OCI-LY1 (cell line): Measurements from ENCODE around the gene GRM3.

ENCODE experiments used
- H2AFZ ChIP-seq: fragments of 200-600 bp; sonication (generic), shearing (Covaris generic); 2 replicates; pipeline ENCODE4 v1.6.0; 2014; ENCODE audit warnings: antibody characterized with exemption, mild to moderate bottlenecking, low read length
- H3F3A ChIP-seq: fragments of 200-600 bp; sonication (generic), shearing (Covaris generic); 2 replicates; pipeline ENCODE4 v1.6.0; 2014; ENCODE audit warnings: mild to moderate bottlenecking, antibody characterized with exemption, low read length, moderate library complexity; ENCODE audit not compliant: insufficient read depth
- H3K27ac ChIP-seq: fragments of 200-600 bp; sonication (generic); 2 replicates; pipeline ENCODE4 v1.5.1; 2014; ENCODE audit warnings: low read length, mixed run types, mild to moderate bottlenecking, low read depth; ENCODE audit not compliant: poor library complexity, severe bottlenecking
- H3K27me3 ChIP-seq: fragments of 200-600 bp; sonication (generic); 2 replicates; pipeline ENCODE4 v1.6.0; 2014; ENCODE audit warnings: antibody characterized with exemption, mild to moderate bottlenecking, low read length, moderate library complexity; ENCODE audit not compliant: insufficient read depth
- H3K36me3 ChIP-seq: fragments of 200-600 bp; sonication (generic); 2 replicates; pipeline ENCODE4 v1.6.1; 2014; ENCODE audit warnings: mild to moderate bottlenecking, antibody characterized with exemption, low read length, moderate library complexity, mixed read lengths; ENCODE audit not compliant: insufficient read depth
- H3K4me1 ChIP-seq: fragments of 200-600 bp; sonication (generic); 2 replicates; pipeline ENCODE4 v1.5.1; 2014; ENCODE audit warnings: mild to moderate bottlenecking, low read length, moderate library complexity; ENCODE audit not compliant: insufficient read depth, severe bottlenecking
- H3K4me2 ChIP-seq: fragments of 200-600 bp; sonication (generic), shearing (Covaris generic); 2 replicates; pipeline ENCODE4 v1.6.1; 2014; ENCODE audit warnings: low read length
- H3K4me3 ChIP-seq: fragments of 200-600 bp; sonication (generic); 2 replicates; pipeline ENCODE4 v1.5.1; 2014; ENCODE audit warnings: low read length, low read depth, mild to moderate bottlenecking, mixed read lengths; ENCODE audit not compliant: poor library complexity, severe bottlenecking
- H3K79me2 ChIP-seq: fragments of 200-600 bp; shearing (Covaris generic); 2 replicates; pipeline ENCODE4 v1.6.1; 2016; ENCODE audit warnings: mixed run types, low read length, mixed read lengths; ENCODE audit not compliant: insufficient read depth
- H3K9ac ChIP-seq: fragments of 200-600 bp; sonication (generic), shearing (Covaris generic); 2 replicates; pipeline ENCODE4 v1.6.1; 2014; ENCODE audit warnings: mild to moderate bottlenecking, low read length, mixed read lengths
- H3K9me2 ChIP-seq: fragments of 200-600 bp; sonication (generic), shearing (Covaris generic); 2 replicates; pipeline ENCODE4 v1.6.1; 2014; ENCODE audit warnings: low read depth, mild to moderate bottlenecking, low read length, mixed read lengths
- H3K9me3 ChIP-seq: fragments of 200-600 bp; shearing (Covaris generic); 2 replicates; pipeline ENCODE4 v1.6.1; 2014; ENCODE audit warnings: low read length, mixed read lengths
- H4K20me1 ChIP-seq: fragments of 200-600 bp; sonication (generic), shearing (Covaris generic); 2 replicates; pipeline ENCODE4 v1.6.0; 2016; ENCODE audit warnings: mild to moderate bottlenecking, low read length; ENCODE audit not compliant: insufficient read depth
- CTCF ChIP-seq: fragments of 200-600 bp; sonication (generic), shearing (Covaris generic); IDR thresholded peaks from 2 replicates; pipeline ENCODE4 v1.5.1; 2017; ENCODE audit warnings: mild to moderate bottlenecking, antibody characterized with exemption, low read length, moderate library complexity, mixed read lengths
- EZH2 ChIP-seq: fragments of 200-600 bp; sonication (generic), shearing (Covaris generic); IDR thresholded peaks from 2 replicates; pipeline ENCODE4 v1.8.0; 2017; ENCODE audit warnings: borderline replicate concordance, mixed run types, mild to moderate bottlenecking, antibody characterized with exemption, low read length, moderate library complexity, mixed read lengths

The GRM3 gene

GRCh38 chr7:86793136-86793535 is 149.4 kb downstream of the GRM3 start:
- H3K27me3 ChIP-seq = no peaks in the 10 kb centered on the region
- no peak overlapping the region for H2AFZ ChIP-seq
- no peak overlapping the region for H3K4me2 ChIP-seq
- no peak overlapping the region for H3K27ac ChIP-seq
- H4K20me1 ChIP-seq = no peaks in the 10 kb centered on the region
- TF ChIP-seq CTCF = no peak
- TF ChIP-seq EZH2 = no peak
- no peaks in the 10 kb centered on the region for H3K36me3 ChIP-seq
- no peaks in the 10 kb centered on the region for H3K4me1 ChIP-seq
- no peaks in the 10 kb centered on the region for H3K9me3 ChIP-seq
- no peaks in the 10 kb centered on the region for H3K9me2 ChIP-seq
- no peaks in the 10 kb centered on the region for H3K79me2 ChIP-seq
- no peak overlapping the region for H3K9ac ChIP-seq
- H3K4me3 ChIP-seq = no peak overlapping the region
- no peaks in the 10 kb centered on the region for H3F3A ChIP-seq

GRCh38 chr7:86814661-86815379 is 171.1 kb downstream of the GRM3 start:
- H3K27me3 ChIP-seq = no peaks in the 10 kb centered on the region
- no peak overlapping the region for H3K4me3 ChIP-seq
- H3K79me2 ChIP-seq = no peaks in the 10 kb centered on the region
- H4K20me1 ChIP-seq = no peaks in the 10 kb centered on the region
- no peaks in the 10 kb centered on the region for H3K4me1 ChIP-seq
- no peaks in the 10 kb centered on the region for H3K36me3 ChIP-seq
- H3F3A ChIP-seq = no peaks in the 10 kb centered on the region
- no peak overlapping the region for H3K9ac ChIP-seq
- H3K27ac ChIP-seq = no peak overlapping the region
- H3K4me2 ChIP-seq = no peak overlapping the region
- H3K9me3 ChIP-seq = no peaks in the 10 kb centered on the region
- TF ChIP-seq EZH2 = no peak
- TF ChIP-seq CTCF = peak; percentile 76
- no peaks in the 10 kb centered on the region for H3K9me2 ChIP-seq
- no peak overlapping the region for H2AFZ ChIP-seq

GRCh38 chr7:86815556-86815955 is 171.8 kb downstream of the GRM3 start:
- TF ChIP-seq CTCF (no peak), EZH2 (no peak)
- H3K9me3 ChIP-seq = no peaks in the 10 kb centered on the region

More at GRCh38 chr7:86815556-86815955, 171.8 kb downstream of the GRM3 start:
- Histone ChIP-seq H3K4me1 (no peaks in the 10 kb centered on the region), H3K9me2 (no peaks in the 10 kb centered on the region), H3K4me3 (no peak overlapping the region), H2AFZ (no peak overlapping the region), H3F3A (no peaks in the 10 kb centered on the region), H3K27me3 (no peaks in the 10 kb centered on the region), H3K9ac (no peak overlapping the region), H3K36me3 (no peaks in the 10 kb centered on the region), H3K79me2 (no peaks in the 10 kb centered on the region), H4K20me1 (no peaks in the 10 kb centered on the region), H3K4me2 (no peak overlapping the region), H3K27ac (no peak overlapping the region)
